ENCODE results near the gene FICD.

DNA sequence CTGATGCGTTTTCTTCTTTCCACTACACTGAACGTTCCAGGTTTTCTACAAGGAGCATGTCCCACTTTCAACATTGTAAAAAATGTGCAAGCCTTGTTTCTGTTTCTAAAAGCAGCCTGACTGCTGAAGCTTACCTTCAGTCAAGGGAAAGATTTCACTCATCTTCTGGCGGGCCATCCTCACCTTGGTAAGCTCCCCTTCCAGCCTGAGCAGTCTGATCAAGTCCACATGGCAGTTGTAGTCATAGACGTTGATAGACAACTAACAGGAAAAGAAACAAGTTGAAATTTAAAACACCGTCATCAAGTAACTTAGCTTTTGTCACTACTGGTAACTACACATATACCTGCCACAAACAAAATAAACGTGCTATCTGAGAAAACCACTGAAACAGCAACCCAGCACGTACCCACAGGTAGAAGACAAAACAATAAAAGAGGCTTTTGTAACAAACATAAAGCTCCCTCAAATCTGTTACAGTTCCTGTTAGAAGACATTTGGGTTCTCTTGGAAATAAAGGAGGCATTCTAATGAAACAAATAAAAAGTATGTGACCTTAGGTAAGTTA is 34.0 kb downstream of the FICD start:
- TF ChIP-seq POLR2AphosphoS5 (IDR thresholded peaks at IDR 0.05; ENCODE audit: borderline replicate concordance, low read depth, low read length) (no peak), EZH2 (IDR thresholded peaks at IDR 0.05) (no peak), FOXP2 (optimal IDR thresholded peaks at IDR 0.05; ENCODE audit: control extremely low read depth, extremely low read length, insufficient read depth) (no peak)

Measured in SK-N-MC (cell line).